ENCODE measurements around the gene MX2. TPM values are rescaled to one million over a fixed set of nuclear protein-coding genes. Genes with fewer than 3 reads are reported as not detected.

Gene MX2
- total and polyA plus RNA-seq, 2 of the 4 experiments (the other 2 are of a cell fraction), result 0.53 to 0.54 TPM

- H2BK120ac ChIP-seq (ENCODE audit: low read depth, low read length), result no peak overlapping the region
- H3K18ac ChIP-seq (ENCODE audit: low read depth, low read length), result no peak overlapping the region
- no peak overlapping the region for H3K27ac ChIP-seq (ENCODE audit: insufficient read depth, low read length)
- H3K56ac ChIP-seq (ENCODE audit: extremely low read depth, insufficient read depth, low read length), result no peak overlapping the region
- H3K4me2 ChIP-seq (ENCODE audit: low read depth, low read length), result no peak overlapping the region
- in situ Hi-C loops (cut with MboI; ENCODE audit: low sequenced_read_pairs), result no loop called here
- H3K4ac ChIP-seq (ENCODE audit: low read depth, low read length), result no peak overlapping the region
- no peak overlapping the region for H4K5ac ChIP-seq (ENCODE audit: low read depth, low read length)
- BruUV-seq (replicated peaks), result no TSS peak
- H3K4me1 ChIP-seq (ENCODE audit: control insufficient read depth, insufficient read depth, low read length), result no peaks in the 10 kb centered on the region
- CTCF ChIA-PET, result no interaction called here
- WGBS, 2 experiments (ENCODE audit: extremely low coverage in 2 of 2, insufficient read length in 1 of 2), result no CpG with 5 or more reads among the region's 7 CpGs
- no peak overlapping the region for H2AK5ac ChIP-seq (ENCODE audit: low read depth, low read length)
- H4K91ac ChIP-seq (ENCODE audit: insufficient read depth, low read depth, low read length), result no peak overlapping the region
- no peaks in the 10 kb centered on the region for H4K20me1 ChIP-seq (ENCODE audit: insufficient read depth, low read length)
- no peaks in the 10 kb centered on the region for H3K9me3 ChIP-seq (ENCODE audit: control insufficient read depth, insufficient read depth, low read length)
- ATAC-seq (ENCODE audit: low read depth) (no peak), DNase-seq (no peak)
- POLR2A ChIA-PET (ENCODE audit: unreplicated experiment), result no interaction called here
- H2BK20ac ChIP-seq (ENCODE audit: low read depth, low read length), result no peak overlapping the region
- H3K23ac ChIP-seq (ENCODE audit: low read depth, low read length), result no peak overlapping the region
- H2AFZ ChIP-seq (replicated peaks; ENCODE audit: low read length, poor library complexity), result no peak overlapping the region
- intact Hi-C loops (cut with micrococcal nuclease), result no loop called here
- H3K4me3 ChIP-seq (ENCODE audit: insufficient read depth, low read depth, low read length), result no peak overlapping the region
- H2AK9ac ChIP-seq (replicated peaks; ENCODE audit: low read depth, low read length, poor library complexity), result no peak overlapping the region
- dilution Hi-C loops (cut with HindIII; ENCODE audit: low sequenced_read_pairs, unreplicated experiment), result no loop called here
- H2BK5ac ChIP-seq (ENCODE audit: low read depth, low read length, poor library complexity, severe bottlenecking), result no peak overlapping the region
- no peak overlapping the region for H4K8ac ChIP-seq (ENCODE audit: low read depth in 2 of 2, low read length in 2 of 2)
- no peak overlapping the region for H3K14ac ChIP-seq (replicated peaks; ENCODE audit: low read depth, low read length)
- H3K9ac ChIP-seq (ENCODE audit: low read depth, low read length), result no peak overlapping the region
- peaks cover 1% of the 10 kb centered on the region; the same call in 1 of the 2 replicates for H3K27me3 ChIP-seq (ENCODE audit: control insufficient read depth, insufficient read depth, low read length)
- TF ChIP-seq ELK1 (IDR thresholded peaks at IDR 0.05; ENCODE audit: borderline replicate concordance, low read depth, low read length) (no peak), MAFK (IDR thresholded peaks at IDR 0.05; ENCODE audit: low read depth, low read length) (no peak), RFX5 (IDR thresholded peaks at IDR 0.05; ENCODE audit: low read depth, low read length) (no peak), MXI1 (IDR thresholded peaks at IDR 0.05; ENCODE audit: borderline replicate concordance, low read depth, low read length) (no peak), RAD21 (IDR thresholded peaks at IDR 0.05; ENCODE audit: low read length) (no peak), MAZ (IDR thresholded peaks at IDR 0.05; ENCODE audit: borderline replicate concordance, low read depth, low read length) (no peak), RCOR1 (IDR thresholded peaks at IDR 0.05; ENCODE audit: insufficient replicate concordance, low read length) (no peak), CHD1 (IDR thresholded peaks at IDR 0.05; ENCODE audit: low read depth, low read length) (no peak), FOS (IDR thresholded peaks at IDR 0.05; ENCODE audit: low read depth, low read length) (no peak), CEBPB (IDR thresholded peaks at IDR 0.05; ENCODE audit: low read depth, low read length) (no peak), POLR2A (IDR thresholded peaks at IDR 0.05; ENCODE audit: low read depth, low read length) (no peak), USF2 (IDR thresholded peaks at IDR 0.05; ENCODE audit: low read depth, low read length) (no peak), BHLHE40 (IDR thresholded peaks at IDR 0.05; ENCODE audit: low read depth, low read length) (no peak), SMC3 (IDR thresholded peaks at IDR 0.05; ENCODE audit: low read depth, low read length) (no peak), CTCF (conservative IDR thresholded peaks at IDR 0.05; ENCODE audit: low read depth, low read length) (no peak)
- no peaks in the 10 kb centered on the region for H3K79me1 ChIP-seq (ENCODE audit: low read depth in 1 of 2, low read length in 2 of 2)
- H3K36me3 ChIP-seq (ENCODE audit: control insufficient read depth, insufficient read depth, low read length), result no peaks in the 10 kb centered on the region
- no peak overlapping the region for H2BK15ac ChIP-seq (ENCODE audit: low read depth, low read length)
- no peaks in the 10 kb centered on the region for H3K9me1 ChIP-seq (ENCODE audit: insufficient read depth, low read length)
These were observed 37.5 kb downstream of the MX2 start for GRCh38 chr21:41399246-41399800.
